Mucosa of gallbladder (tissue), 1 donor: ENCODE measurements around the gene PCGF3. TPM values are rescaled to one million over a fixed set of nuclear protein-coding genes. Genes with fewer than 3 reads are reported as not detected.
"Not testable (repeated sequence)": the region's sequence is repeated elsewhere in the genome, so short reads cannot be mapped to it uniquely, and the experiment has no call there.

Source experiments
- DNase-seq: peaks from one replicate; pipeline ENCODE4 v3.0.0-alpha.2; 2020; ENCODE audit warnings: low spot score
- total RNA-seq: library from RNA; stranded (reverse); gene quantifications from one replicate; pipeline ENCODE4 v1.2.1, GENCODE V29; 2021
- donor health status: DM: no; HTN: no; CAD: no.

The PCGF3 gene
- total RNA-seq, 1 donor from 2014 or later = 60.6 TPM

DNA sequence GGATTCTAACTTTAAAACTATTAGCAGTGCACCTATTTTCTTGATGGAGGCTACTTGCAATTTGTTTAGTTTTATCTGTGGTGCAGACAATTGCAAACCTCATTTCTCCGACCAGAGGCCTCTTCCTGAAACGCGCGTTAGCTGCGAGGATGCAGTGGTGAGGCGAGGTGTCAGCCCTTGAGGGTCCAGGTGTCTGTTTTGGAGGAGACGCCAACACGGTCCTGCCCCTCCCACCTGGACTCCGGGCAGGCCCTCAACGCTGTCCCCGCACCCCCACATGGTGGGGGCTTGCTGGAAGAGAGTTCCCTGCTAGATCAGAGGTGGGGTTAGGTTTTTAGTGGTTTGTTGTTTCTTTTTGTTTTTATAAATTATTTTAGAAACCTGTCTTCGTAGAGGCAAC lies 34.4 kb downstream of the PCGF3 start:
- DNase-seq = no peak

GRCh38 chr4:740656-741282 lies 35.1 kb downstream of the PCGF3 start:
- DNase-seq = no peak

GRCh38 chr4:742096-742741 lies 36.6 kb downstream of the PCGF3 start:
- no peak for DNase-seq

- peak; percentile 56 for DNase-seq
These were observed 37.2 kb downstream of the PCGF3 start for GRCh38 chr4:742742-743311.

DNA sequence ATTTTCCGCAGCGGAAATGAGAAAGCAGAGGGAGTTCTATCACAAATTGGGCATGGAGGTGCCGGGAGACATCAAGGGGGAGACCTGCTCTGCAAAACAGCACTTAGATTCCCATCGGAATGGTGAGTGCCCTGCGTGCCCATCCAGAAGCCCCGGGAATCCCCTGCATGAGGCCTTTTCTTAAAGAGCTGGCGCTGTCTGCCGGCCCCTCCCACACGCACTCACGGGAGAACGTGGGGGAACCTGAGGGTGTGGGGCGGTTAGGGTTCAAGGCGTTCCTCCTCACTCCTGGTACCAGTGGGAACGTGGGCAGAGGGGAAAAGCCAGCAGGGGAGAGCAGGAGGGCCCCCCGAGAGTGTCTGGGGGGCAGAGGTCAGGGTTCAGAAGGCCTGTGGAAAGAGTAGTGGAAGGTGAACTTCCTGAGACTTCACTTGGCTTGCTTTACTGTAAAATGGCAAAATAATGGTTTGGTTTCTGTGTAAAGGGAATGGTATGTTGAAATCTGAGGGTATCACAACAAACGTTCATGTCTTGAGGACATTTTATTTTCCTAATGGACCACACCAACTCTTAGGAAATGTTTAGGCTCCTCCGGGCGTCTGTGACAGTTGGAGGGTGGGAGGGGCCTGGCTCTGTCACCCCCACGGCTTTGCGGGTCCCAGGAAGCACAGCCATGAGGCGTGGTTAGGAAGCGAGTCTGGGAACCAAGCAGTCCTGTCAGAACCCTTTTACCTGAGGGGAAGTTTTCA lies 38.0 kb downstream of the PCGF3 start:
- DNase-seq = no peak

- no peak for DNase-seq
These were observed 38.7 kb downstream of the PCGF3 start for GRCh38 chr4:744212-744841.

GRCh38 chr4:747546-748170 lies 42.0 kb downstream of the PCGF3 start:
- no peak for DNase-seq

GRCh38 chr4:748461-748860 lies 42.8 kb downstream of the PCGF3 start:
- no peak for DNase-seq

DNA sequence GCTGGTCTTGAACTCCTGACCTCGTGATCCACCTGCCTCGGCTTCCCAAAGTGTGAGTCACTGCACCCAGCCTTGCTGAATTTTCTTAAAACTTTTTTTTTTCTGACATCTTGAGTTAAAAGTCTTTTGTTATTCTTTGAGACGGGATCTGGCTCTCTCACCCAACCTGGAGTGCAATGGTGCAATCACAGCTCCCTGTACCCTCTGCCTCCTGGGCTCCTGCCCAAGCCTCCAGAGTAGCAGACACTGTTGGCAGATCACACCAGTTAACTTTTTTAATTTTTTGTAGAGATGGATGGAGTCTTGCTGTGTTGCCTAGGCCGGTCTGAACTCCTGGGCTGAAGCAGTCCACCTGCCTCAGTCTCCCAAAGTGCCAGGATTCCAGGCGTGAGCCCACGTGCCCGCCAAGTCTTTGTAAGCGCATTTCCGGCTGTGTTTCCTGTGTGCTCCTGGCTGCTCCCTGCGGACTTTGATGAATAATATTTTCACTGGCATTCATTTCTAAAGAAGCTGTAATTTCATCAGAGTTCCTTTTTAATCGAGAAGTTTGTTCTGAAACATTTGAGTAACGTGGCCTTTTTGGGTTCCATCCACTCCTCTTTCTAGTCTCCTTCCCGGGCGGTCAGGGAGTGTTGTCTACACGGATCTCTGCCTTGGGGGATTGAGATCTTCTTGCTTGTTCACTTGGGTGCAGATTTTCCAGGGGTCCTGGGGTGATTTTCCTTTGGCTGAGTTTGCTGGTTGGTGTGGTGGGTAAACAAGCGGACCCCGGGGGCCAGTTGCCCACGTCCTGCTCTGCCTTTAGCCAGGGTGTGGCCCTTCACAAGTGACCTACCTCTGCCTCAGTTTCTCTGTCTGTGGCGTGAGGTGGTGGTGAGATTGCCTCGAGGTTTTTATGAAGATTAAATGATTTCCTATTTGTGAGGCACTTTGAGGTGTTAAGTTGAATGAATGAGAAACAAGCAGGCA lies 44.4 kb downstream of the PCGF3 start:
- no peak for DNase-seq

DNA sequence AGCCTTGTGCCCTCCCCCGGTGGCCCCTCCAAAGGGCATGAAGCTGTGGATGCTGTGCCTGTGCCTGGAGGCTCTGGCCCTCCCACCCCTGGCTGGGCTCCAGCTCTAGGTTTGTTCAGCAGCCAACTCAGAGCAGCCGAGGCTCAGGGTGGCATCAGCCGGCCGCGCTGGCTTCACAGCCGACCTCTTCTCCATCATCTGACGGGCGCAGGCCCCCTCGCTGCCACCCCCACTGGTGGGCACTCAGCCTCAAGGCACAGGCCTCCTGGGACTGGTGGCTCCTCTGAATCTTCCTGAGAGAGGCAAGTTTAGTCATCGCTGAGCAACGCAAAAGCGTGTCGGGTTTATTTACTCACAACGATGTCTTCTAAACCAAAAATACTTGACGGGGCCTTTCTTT lies 46.0 kb downstream of the PCGF3 start:
- no peak for DNase-seq

DNA sequence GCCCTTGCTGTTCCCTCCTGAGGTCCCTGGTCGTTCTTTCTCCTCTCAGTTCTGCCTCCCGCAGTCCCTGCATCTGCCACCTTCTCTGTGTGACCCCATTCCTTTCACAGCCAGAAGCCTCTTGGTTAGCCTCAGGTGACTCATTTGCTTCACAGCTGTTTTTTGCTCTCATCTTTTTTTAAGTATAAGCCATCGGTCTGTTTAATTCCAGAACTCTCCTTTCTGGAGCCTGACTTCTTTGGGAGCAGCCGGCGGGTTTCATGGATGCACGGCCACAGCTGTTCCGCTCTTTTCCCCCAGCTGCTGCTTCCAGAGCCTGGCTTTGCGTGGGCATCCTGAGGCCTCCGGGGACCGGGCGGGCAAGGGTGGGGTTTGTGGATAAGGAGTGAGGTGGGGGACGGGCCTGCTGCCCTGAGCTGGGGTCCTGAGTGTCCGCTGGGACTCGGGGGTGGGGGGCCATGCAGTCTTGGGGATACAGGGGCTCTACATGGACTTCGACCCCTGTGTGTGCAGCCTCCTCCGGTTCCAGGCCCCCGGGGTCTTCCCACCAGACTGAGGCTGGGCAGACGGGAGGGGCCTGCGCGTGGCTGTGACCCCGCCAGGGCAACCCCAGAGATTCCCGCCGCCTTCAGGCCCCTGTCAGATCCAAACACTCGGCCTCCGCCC lies 46.7 kb downstream of the PCGF3 start:
- no peak for DNase-seq

DNA sequence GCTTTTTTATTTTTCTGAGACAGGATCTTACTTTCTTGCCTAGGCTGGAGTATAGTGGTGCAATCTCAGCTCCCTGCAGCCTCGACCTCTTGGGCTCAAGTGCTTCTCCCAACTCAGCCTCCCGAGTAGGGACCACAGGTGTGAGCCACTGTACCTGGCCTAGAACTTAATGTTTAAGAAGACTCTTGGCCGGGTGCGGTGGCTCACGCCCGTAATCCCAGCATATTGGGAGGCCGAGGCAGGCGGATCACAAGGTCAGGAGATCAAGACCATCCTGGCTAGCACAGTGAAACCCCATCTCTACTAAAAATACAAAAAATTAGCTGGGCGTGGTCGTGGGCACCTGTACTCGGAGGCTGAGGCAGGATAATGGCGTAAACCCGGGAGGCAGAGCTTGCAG lies 47.6 kb downstream of the PCGF3 start:
- DNase-seq = not testable (repeated sequence)

DNA sequence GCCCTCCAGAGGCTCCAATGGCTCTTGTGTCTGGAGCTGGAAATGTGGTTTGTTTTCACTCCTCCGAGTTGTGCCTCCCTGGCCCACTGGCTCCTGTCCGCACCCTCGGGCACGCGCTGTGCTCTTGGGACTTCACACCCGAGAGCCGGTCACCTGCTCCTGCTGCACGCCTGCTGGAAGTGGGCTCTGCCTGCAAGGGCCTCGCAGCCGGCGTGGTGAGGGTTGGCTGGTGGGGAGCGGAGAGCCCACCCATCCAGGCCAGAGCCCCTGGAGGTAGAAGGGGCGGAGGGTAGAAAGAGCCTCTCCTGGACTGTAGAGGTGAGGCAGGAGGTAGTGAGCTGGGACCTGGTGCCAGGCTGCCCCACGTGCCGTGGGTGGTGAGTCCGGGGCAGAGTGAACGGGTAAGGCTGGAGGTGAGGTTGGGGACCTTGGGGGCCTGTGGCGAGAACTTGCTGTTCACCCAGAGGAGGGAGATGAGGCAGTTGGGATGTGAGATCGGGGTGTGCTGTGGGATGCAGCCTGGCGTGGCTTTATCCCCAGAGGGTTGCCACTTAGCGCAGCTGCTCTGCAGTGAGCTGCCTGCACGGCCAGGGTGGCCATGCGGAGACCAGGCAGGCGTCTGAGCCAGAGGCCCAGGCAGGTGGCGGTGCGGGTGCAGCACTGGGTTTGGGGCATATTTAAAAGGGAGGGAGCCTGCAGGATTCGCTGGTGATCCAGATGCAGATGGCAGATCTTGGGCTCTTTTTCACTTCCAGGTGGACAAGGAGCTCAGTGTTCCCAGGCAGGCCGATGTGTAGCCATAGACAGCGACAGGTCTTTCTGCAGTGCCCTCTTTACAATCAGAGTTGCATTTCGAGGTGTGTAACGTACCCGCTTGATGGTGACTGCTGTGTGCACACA lies 48.8 kb downstream of the PCGF3 start:
- DNase-seq = no peak

DNA sequence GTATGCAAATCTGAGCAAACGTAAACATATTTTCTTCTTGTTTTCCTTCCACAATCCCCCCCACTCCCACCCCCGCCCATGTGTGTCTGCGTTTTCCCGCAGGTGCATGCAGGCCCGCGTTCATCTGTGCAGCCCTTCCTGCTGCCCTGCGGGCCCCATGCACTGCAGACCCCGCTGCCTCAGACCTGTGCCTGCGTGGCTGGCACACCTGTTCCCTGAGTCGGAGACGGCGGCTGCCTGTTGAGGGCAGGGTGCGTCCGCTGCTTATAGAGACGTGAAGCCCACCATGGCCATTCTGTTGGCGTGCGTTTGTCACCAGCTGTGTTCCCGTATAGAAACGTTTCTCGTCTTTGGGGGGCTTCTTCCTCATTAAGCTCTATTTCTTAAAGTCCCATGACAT lies 51.5 kb downstream of the PCGF3 start:
- no peak for DNase-seq

GRCh38 chr4:759810-760209 lies 54.2 kb downstream of the PCGF3 start:
- DNase-seq = not testable (repeated sequence)

DNA sequence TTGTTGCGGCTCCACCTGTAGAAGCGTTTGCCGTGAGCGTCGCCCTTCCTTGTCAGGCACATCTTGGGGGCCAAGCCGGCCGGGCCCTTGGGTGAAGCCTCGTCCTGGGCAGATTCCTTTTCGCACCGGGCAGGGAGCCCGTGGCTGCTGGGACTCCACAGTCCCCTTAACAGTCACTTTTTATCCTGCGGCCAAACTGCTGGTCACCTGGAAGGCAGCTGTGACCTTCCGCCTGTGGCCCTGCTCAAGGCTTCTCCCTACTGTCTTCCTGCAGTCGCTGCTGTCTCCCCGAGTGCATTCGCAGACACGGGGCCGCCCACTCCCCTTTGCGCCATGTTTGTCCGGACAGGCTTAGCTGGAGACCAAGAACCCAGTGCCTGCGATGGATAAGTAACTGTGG lies 55.0 kb downstream of the PCGF3 start:
- no peak for DNase-seq

DNA sequence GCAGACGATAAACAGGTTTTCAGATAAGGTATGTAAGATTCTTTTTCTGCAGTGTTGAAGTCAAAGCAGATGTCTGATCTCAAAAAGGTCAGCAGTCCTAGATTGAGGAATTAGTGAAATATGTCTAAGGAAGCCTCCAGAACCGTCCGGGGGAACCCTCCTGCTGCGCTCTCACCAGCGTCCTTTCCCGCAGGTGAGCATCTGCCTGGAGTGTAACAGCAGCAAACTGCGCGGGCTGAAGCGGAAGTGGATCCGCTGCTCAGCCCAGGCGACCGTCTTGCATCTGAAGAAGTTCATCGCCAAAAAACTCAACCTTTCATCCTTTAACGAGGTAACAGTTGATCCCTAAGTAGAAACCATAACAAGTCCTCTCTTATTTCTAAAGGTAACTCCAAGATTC lies 55.5 kb downstream of the PCGF3 start:
- DNase-seq = no peak

- no peak for DNase-seq
These were observed 56.1 kb downstream of the PCGF3 start for GRCh38 chr4:761739-762138.
